HG03342 (cell line): ENCODE measurements around the gene ARNT2.

Source experiments
- ATAC-seq: cut with Tn5 transposase; IDR thresholded peaks from one replicate; pipeline ENCODE4 v1.9.1; 2021; ENCODE audit warnings: mild to moderate bottlenecking, moderate library complexity; ENCODE audit not compliant: unreplicated experiment

Gene ARNT2

GRCh38 chr15:80487839-80488390, 83.7 kb downstream of the ARNT2 start:
- no peak for ATAC-seq

- ATAC-seq = no peak
Observed at GRCh38 chr15:80489030-80489594, 84.9 kb downstream of the ARNT2 start.

GRCh38 chr15:80490431-80490990, 86.3 kb downstream of the ARNT2 start:
- ATAC-seq = no peak

GRCh38 chr15:80491163-80491847, 87.1 kb downstream of the ARNT2 start:
- no peak for ATAC-seq

- no peak for ATAC-seq
Observed at GRCh38 chr15:80492409-80492808, 88.2 kb downstream of the ARNT2 start.

- no peak for ATAC-seq
Observed at GRCh38 chr15:80492874-80493273, 88.7 kb downstream of the ARNT2 start.

GRCh38 chr15:80494351-80494751, 90.2 kb downstream of the ARNT2 start:
- ATAC-seq = no peak

- ATAC-seq = no peak
Observed at GRCh38 chr15:80494756-80495155, 90.6 kb downstream of the ARNT2 start.

- ATAC-seq = no peak
Observed at GRCh38 chr15:80495401-80495942, 91.3 kb downstream of the ARNT2 start.

GRCh38 chr15:80496096-80496495, 91.9 kb downstream of the ARNT2 start:
- no peak for ATAC-seq

GRCh38 chr15:80497221-80497620, 93.0 kb downstream of the ARNT2 start:
- ATAC-seq = no peak

GRCh38 chr15:80498652-80499051, 94.5 kb downstream of the ARNT2 start:
- no peak for ATAC-seq

GRCh38 chr15:80500021-80500420, 95.8 kb downstream of the ARNT2 start:
- no peak for ATAC-seq

- ATAC-seq = no peak
Observed at GRCh38 chr15:80501476-80501875, 97.3 kb downstream of the ARNT2 start.

- no peak for ATAC-seq
Observed at GRCh38 chr15:80502782-80503181, 98.6 kb downstream of the ARNT2 start.

GRCh38 chr15:80503319-80503952, 99.3 kb downstream of the ARNT2 start:
- ATAC-seq = no peak

GRCh38 chr15:80504931-80505330, 100.7 kb downstream of the ARNT2 start:
- no peak for ATAC-seq

GRCh38 chr15:80506286-80506893, 102.2 kb downstream of the ARNT2 start:
- no peak for ATAC-seq

GRCh38 chr15:80507131-80507530, 102.9 kb downstream of the ARNT2 start:
- no peak for ATAC-seq

GRCh38 chr15:80507638-80508316, 103.6 kb downstream of the ARNT2 start:
- ATAC-seq = no peak
